H1 (cell line): ENCODE results near the gene PPIB.

Experiments used
- EZH2 ChIP-seq: fragments of 200-600 bp; sonication (generic); IDR thresholded peaks from 2 replicates; pipeline ENCODE4 v1.7.1; 2012; ENCODE audit warnings: low read depth, mild to moderate bottlenecking, moderate library complexity, low read length, inconsistent platforms; ENCODE audit not compliant: severe bottlenecking
- JUND ChIP-seq: IDR thresholded peaks from 2 replicates; pipeline ENCODE4 v1.6.1; 2011; ENCODE audit warnings: mild to moderate bottlenecking, improper control_type of control experiment, low read length
- POLR2A ChIP-seq, 2 experiments: IDR thresholded peaks; 1 replicate in 1 of 2; 2 replicates in 1 of 2; pipeline ENCODE4 v1.6.1; 2011; ENCODE audit warnings: low read depth in 2 of 2, low read length in 2 of 2, mild to moderate bottlenecking in 2 of 2; ENCODE audit errors: control extremely low read depth in 1 of 2
- TAF1 ChIP-seq: IDR thresholded peaks from 2 replicates; pipeline ENCODE4 v1.6.1; 2011; ENCODE audit warnings: mild to moderate bottlenecking, low read depth, low read length
- TF ChIP-seq, protein P1 (sequence below), 3 experiments: IDR thresholded peaks; 1 replicate in 2 of 3; 2 replicates in 1 of 3; pipeline versions ENCODE4 v1.5.1 to v1.6.1; 2011; ENCODE audit warnings: low read length in 3 of 3, mild to moderate bottlenecking in 3 of 3, inconsistent platforms in 2 of 3, low read depth in 1 of 3, moderate library complexity in 1 of 3; ENCODE audit not compliant: insufficient read depth in 1 of 3; ENCODE audit errors: control extremely low read depth in 1 of 3

DNA sequence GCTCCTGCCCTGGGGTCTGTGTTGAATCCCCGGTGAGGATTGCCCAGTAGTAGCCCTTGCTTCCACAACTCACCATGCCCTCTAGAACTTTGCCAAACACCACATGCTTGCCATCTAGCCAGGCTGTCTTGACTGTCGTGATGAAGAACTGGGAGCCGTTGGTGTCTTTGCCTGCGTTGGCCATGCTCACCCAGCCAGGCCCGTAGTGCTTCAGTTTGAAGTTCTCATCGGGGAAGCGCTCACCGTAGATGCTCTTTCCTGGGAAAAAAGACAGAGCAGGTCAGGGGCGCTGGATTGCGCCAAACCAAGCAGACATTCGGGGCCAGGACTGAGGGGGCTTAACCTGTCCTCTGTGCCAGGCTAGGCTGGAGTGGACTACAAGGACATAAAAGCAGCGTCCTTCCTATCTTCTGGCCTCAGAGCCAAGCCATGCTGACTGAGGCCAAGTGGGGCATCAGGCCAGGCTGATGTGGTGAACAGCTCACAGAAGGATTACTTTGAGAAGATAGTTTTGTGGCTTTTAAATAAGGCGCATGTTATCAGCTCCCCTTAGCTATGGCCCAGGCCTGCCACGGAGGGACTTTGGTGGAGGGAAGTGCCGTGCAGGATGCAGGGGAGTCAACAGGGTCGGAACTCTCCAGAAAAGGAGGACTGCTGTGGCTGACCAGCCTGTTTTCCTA lies 6.0 kb downstream of the PPIB start:
- TF ChIP-seq TAF1 (no peak), POLR2A (IDR thresholded peaks at IDR 0.05; ENCODE audit: control extremely low read depth in 1 of 2, low read depth in 2 of 2, low read length in 2 of 2) (no peak; a peak in 1 of 3 replicates), EZH2 (no peak), JUND (no peak)
- TF ChIP-seq, protein P1, sequence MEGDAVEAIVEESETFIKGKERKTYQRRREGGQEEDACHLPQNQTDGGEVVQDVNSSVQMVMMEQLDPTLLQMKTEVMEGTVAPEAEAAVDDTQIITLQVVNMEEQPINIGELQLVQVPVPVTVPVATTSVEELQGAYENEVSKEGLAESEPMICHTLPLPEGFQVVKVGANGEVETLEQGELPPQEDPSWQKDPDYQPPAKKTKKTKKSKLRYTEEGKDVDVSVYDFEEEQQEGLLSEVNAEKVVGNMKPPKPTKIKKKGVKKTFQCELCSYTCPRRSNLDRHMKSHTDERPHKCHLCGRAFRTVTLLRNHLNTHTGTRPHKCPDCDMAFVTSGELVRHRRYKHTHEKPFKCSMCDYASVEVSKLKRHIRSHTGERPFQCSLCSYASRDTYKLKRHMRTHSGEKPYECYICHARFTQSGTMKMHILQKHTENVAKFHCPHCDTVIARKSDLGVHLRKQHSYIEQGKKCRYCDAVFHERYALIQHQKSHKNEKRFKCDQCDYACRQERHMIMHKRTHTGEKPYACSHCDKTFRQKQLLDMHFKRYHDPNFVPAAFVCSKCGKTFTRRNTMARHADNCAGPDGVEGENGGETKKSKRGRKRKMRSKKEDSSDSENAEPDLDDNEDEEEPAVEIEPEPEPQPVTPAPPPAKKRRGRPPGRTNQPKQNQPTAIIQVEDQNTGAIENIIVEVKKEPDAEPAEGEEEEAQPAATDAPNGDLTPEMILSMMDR (IDR thresholded peaks at IDR 0.05; ENCODE audit: control extremely low read depth in 1 of 3, insufficient read depth in 1 of 3, low read depth in 1 of 3, low read length in 3 of 3) = no peak
